Measurements from ENCODE around the gene OR51B4. TPM values are rescaled to one million over a fixed set of nuclear protein-coding genes. Genes with fewer than 3 reads are reported as not detected.
A peak's percentile ranks its signal among the peaks of the same experiment; 100 is the strongest.

OR51B4 gene
- total and polyA plus RNA-seq, 2 of the 13 experiments (the other 11 are each of a cell fraction or from before 2014, with no cell fraction given), result 0.11 to 0.33 TPM

DNA sequence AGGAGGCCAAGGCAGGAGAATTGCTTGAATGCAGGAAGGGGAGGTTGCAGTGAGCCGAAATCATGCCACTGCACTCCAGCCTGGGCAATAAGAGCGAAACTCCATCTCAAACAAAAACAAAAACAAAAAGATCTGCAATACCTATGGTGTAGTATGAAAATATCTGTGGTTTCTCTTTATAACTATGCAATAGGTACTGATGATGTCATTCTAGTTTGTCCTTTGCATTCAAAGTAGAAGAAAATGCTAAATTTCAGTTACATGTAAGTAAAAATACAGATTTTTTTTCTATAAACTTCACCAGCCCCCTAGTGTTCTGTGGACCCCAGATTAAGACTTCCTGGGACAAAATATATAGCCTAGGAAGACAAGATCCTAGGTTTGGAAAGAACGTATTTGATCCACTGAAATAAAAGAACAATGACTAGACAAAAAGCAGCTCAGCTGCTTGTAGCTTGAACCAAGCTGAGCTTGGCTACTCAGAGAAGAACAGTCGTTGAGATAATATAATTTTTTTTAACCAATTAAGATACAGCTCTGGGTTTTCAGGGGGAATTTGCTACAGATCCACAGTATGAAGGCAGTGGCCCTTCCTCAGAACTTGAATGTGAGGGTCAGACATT, 29.2 kb downstream of the OR51B4 start:
- no peak for DNase-seq (ENCODE audit: low spot score)
- FAIRE-seq, result no peak
- H3K4me2 ChIP-seq (ENCODE audit: low read depth, low read length), result no peak overlapping the region
- no peak overlapping the region for H3K9ac ChIP-seq (ENCODE audit: insufficient read depth, low read depth, low read length)
- in situ Hi-C loops (cut with HindIII; ENCODE audit: extremely low pct_ligation_motif_present, low pct_unique_long_range_greater_than_20kb) (no loop called here), intact Hi-C loops (cut with micrococcal nuclease; ENCODE audit: unreplicated experiment) (no loop called here)
- no peaks in the 10 kb centered on the region for H3K4me1 ChIP-seq (ENCODE audit: insufficient read depth, low read length)
- 12% methylated on average over 4 of the region's 4 CpGs for WGBS (ENCODE audit: low lambda C conversion rate)
- no peak for TF ChIP-seq HNF1B (CRISPR knock-in tag; IDR thresholded peaks at IDR 0.05)
- peak; percentile 76; the same call in 1 of the 2 replicates for TF ChIP-seq ATF7 (IDR thresholded peaks at IDR 0.05)
- TF ChIP-seq ATF7 (CRISPR knock-in tag; IDR thresholded peaks at IDR 0.05), result no peak
- no peak for TF ChIP-seq BORCS8-MEF2B (CRISPR knock-in tag; IDR thresholded peaks at IDR 0.05)
- no peak for TF ChIP-seq U2AF2 (IDR thresholded peaks at IDR 0.05; ENCODE audit: low read depth, low read length)
- no peak for TF ChIP-seq ZNF362 (CRISPR knock-in tag; IDR thresholded peaks at IDR 0.05; ENCODE audit: borderline replicate concordance)
- 0 out of 2 replicates have a peak, but pooled peaks have one; percentile 22 for TF ChIP-seq NFE2L2 (IDR thresholded peaks at IDR 0.05; ENCODE audit: low read length)
- TF ChIP-seq ZNF251 (CRISPR knock-in tag; IDR thresholded peaks at IDR 0.05), result no peak
- TF ChIP-seq, protein P1, sequence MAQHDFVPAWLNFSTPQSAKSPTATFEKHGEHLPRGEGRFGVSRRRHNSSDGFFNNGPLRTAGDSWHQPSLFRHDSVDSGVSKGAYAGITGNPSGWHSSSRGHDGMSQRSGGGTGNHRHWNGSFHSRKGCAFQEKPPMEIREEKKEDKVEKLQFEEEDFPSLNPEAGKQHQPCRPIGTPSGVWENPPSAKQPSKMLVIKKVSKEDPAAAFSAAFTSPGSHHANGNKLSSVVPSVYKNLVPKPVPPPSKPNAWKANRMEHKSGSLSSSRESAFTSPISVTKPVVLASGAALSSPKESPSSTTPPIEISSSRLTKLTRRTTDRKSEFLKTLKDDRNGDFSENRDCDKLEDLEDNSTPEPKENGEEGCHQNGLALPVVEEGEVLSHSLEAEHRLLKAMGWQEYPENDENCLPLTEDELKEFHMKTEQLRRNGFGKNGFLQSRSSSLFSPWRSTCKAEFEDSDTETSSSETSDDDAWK (CRISPR knock-in tag; IDR thresholded peaks at IDR 0.05), result no peak
- TF ChIP-seq, protein P2, sequence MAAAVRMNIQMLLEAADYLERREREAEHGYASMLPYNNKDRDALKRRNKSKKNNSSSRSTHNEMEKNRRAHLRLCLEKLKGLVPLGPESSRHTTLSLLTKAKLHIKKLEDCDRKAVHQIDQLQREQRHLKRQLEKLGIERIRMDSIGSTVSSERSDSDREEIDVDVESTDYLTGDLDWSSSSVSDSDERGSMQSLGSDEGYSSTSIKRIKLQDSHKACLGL (CRISPR knock-in tag; IDR thresholded peaks at IDR 0.05), result no peak
- TF ChIP-seq ZNF557 (CRISPR knock-in tag; IDR thresholded peaks at IDR 0.05), result no peak
- TF ChIP-seq ZMAT3 (CRISPR knock-in tag; conservative IDR thresholded peaks at IDR 0.05), result no peak
- TF ChIP-seq MYNN (CRISPR knock-in tag; IDR thresholded peaks at IDR 0.05; ENCODE audit: low read depth), result no peak
- H3K79me2 ChIP-seq (ENCODE audit: insufficient read depth, low read length), result no peaks in the 10 kb centered on the region
- no peak overlapping the region for H3K27ac ChIP-seq (ENCODE audit: extremely low read length, insufficient read depth, low read length)
- no peaks in the 10 kb centered on the region for H3K27me3 ChIP-seq (ENCODE audit: control insufficient read depth in 1 of 2, insufficient read depth in 2 of 2, low read length in 2 of 2)
- H3K9me3 ChIP-seq (ENCODE audit: low read length), result no peaks in the 10 kb centered on the region
- ChIA-PET CTCF (ENCODE audit: low intra/inter-chr PET ratio, low total read pairs) (no interaction called here), POLR2A (no interaction called here)
- BruUV-seq (replicated peaks), result no TSS peak
- no peaks in the 10 kb centered on the region for H3K36me3 ChIP-seq (replicated peaks in 1 of 2; ENCODE audit: control insufficient read depth in 1 of 2, insufficient read depth in 2 of 2, low read length in 2 of 2)
- ATAC-seq, result no peak
- H3K4me3 ChIP-seq (replicated peaks in 1 of 3; ENCODE audit: insufficient read depth in 1 of 3, low read depth in 2 of 3, low read length in 3 of 3), result no peak overlapping the region
- no peaks in the 10 kb centered on the region for H4K20me1 ChIP-seq (ENCODE audit: insufficient read depth, low read length)
- no peak overlapping the region for H2AFZ ChIP-seq (ENCODE audit: low read length)

Data from HepG2 (cell line).